TTC549 (cell line): ENCODE results near the gene RSPO3.
"Not testable (repeated sequence)": the region's sequence is repeated elsewhere in the genome, so short reads cannot be mapped to it uniquely, and the experiment has no call there.

Experiments used
- FAIRE-seq: peaks from 2 replicates; lab custom pipeline; 2012; peaks lifted over from hg19 to GRCh38; lab: Jason Lieb, UNC

Gene RSPO3

DNA sequence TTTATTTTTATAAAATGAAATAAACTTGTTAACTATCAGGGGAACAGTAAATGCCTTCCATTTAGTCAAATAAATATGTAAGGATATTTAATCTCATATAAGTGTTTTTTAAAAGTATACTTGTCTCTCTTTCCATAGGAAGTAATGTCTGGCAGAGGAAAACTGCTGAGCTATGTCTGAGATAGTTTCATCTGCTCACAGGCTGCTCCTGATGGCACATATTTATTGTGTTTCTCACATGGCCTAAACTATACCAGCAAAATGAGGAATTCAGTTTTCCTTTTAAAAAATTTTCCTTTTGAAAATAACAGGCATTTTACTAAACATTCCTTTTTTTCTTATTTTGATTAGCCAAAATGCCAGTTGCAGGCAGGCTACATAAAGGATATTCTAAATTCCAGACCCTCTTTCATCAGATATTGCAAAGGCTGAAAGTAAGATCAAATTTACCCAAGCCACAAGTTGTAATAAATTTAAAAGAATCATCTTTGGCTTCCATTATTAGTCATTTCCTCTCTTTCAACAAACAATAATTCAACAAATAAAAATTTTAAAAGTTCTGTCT is 88.1 kb downstream of the RSPO3 start:
- no peak for FAIRE-seq

GRCh38 chr6:127207591-127208120 is 89.2 kb downstream of the RSPO3 start:
- FAIRE-seq = no peak

- no peak for FAIRE-seq
Measured at GRCh38 chr6:127210725-127211124, 92.3 kb downstream of the RSPO3 start.

GRCh38 chr6:127212376-127212775 is 93.9 kb downstream of the RSPO3 start:
- no peak for FAIRE-seq

DNA sequence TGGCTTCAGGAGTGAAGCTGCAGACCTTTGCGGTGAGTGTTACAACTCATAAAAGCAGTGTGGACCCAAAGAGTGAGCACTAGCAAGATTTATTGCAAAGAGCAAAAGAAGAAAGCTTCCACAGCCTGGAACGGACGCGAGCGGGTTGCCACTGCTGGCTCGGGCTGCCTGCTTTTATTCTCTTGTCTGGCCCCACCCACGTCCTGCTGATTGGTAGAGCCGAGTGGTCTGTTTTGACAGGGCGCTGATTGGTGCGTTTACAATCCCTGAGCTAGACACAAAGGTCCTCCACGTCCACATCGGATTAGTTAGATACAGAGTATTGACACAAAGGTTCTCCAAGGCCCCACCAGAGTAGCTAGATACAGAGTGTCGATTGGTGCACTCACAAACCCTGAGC is 95.6 kb downstream of the RSPO3 start:
- not testable (repeated sequence) for FAIRE-seq

DNA sequence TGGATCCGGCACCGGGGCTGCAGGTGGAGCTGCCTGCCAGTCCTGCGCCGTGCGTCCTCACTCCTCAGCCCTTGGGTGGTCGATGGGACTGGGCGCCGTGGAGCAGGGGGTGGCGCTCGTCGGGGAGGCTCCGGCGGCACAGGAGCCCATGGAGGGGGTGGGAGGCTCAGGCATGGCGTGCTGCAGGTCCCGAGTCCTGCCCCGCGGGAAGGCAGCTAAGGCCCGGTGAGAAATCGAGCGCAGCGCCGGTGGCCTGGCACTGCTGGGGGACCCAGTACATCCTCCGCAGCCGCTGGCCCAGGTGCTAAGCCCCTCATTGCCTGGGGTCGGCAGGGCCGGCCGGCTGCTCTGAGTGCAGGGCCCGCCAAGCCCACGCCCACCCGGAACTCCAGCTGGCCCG is 96.1 kb downstream of the RSPO3 start:
- not testable (repeated sequence) for FAIRE-seq

GRCh38 chr6:127215931-127216330 is 97.5 kb downstream of the RSPO3 start:
- no peak for FAIRE-seq

DNA sequence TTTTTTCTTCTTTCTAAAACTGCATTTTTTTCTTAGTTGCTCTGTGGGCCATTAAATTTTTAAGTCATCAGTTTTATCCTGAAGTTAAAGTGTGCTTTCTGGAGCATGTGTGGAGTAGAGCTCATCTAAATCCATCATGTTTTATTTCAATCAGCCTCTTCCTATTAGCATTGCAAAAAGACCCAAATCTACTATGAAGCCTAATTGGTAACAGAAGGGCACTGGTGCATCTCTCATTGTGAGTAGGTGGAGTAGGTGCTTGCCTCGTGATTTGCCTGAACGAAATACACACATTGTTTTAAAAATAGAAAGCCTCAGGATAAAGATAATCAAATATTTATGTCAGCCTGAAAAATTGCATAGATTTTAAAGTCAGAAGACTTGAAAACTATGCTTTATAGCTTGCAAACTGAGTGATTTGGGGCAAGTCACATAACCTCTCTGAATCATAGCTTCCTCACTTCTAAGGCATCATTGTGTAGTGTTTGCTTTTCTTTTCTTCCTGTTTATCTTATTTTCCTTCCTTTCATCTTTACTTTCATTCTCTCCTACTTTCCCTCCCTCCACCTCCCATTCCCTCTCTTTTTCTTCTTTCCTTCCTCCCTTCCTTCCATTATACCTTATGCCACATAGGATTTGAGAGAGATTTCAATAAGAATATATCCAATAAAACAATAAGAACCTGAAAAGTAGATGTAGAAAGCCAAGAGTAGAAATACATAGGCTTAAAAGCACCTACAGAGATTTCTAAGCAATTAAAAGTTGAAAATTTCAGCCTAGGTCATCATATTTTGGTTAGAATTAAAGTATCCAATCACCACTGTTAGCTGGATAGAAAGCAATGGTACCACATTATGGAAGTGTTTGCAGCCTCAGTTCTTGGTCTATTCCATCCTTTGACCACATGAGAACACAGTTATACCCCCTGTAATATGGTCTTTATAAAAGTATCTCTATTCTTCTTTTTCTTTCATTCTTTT is 98.6 kb downstream of the RSPO3 start:
- FAIRE-seq = no peak

- FAIRE-seq = no peak
Measured at GRCh38 chr6:127219869-127220268, 101.4 kb downstream of the RSPO3 start.

DNA sequence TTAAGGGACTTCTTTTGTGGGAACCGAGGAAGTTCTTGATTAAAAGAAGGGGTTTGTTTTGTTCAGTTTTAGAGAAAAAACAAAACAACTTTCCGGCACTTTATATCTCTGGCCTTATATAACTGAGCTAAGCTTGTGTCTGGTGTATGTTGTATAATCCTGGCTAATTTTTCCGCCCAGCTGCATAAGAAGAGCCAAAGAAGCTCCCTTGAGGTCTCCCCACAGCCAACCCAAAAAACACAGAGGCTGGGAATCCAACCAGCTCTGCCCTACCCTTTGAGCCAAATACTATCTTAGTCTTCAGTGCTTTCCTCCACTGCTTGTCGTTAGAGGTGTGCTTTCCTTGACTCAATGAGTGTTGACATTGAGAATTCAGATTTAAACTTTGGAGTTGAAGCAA is 102.7 kb downstream of the RSPO3 start:
- FAIRE-seq = no peak

- no peak for FAIRE-seq
Measured at GRCh38 chr6:127222418-127222817, 103.9 kb downstream of the RSPO3 start.

DNA sequence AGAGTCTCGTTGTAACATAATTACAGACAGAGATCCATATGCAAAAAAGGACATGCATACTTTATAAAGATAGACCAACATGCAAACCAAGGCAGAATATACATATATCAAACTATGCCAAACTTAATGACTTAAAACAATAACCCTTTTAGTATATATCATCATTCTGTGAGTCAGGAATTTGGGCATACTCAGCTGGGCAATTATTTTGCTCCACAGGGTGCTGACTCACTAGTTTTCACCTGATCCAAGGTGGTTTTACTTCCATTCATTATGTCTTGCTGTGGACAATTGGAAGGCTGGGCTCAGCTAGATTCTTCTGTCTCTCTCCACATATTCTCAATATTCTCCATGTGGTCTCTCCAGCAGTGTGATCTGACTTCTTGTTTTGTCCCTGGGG is 107.0 kb downstream of the RSPO3 start:
- FAIRE-seq = no peak

DNA sequence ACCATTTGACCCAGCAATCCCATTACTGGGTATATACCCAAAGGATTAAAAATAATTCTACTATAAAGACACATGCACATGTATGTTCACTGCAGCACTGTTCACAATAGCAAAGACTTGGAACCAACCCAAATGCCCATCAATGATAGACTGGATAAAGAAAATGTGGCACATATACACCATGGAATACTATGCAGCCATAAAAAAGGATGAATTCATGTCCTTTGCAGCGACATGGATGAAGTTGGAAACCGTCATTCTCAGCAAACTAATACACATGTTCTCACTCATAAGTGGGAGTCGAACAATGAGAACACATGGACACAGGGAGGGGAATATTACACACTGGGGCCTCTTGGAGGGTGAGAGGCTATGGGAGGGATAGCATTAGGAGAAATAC is 115.3 kb downstream of the RSPO3 start:
- FAIRE-seq = not testable (repeated sequence)

DNA sequence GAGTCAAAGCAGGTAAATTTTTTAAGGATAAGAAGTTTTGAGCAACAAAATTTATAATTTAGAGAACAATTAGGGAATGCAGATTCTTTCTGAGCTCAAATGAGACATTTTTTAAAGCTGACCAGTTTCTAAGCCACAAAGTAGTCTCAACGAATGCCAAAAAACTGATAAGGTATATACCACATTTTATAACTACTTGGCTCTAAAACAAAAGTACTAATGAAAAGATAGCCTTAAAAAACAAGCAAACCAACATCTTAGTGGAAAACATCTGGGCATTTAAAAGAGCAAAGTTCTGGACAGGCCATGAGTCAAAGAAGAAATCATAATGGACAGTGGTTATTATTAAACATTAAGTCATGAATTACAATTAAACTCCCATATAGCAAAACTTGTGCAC is 125.0 kb downstream of the RSPO3 start:
- FAIRE-seq = no peak
